CD14-positive monocyte (primary cell): Measurements from ENCODE around the gene PAN3. TPM values are rescaled to one million over a fixed set of nuclear protein-coding genes. Genes with fewer than 3 reads are reported as not detected.
A peak's percentile ranks its signal among the peaks of the same experiment; 100 is the strongest.
"Not testable (repeated sequence)": the region's sequence is repeated elsewhere in the genome, so short reads cannot be mapped to it uniquely, and the experiment has no call there.

Experiments
- DNase-seq, 3 donors: peaks; one replicate each; pipeline ENCODE4 v3.0.0-alpha.2; 2011 to 2022
- H2AFZ ChIP-seq: 2 replicates; pipeline ENCODE4 v1.6.0; 2012; ENCODE audit warnings: mild to moderate bottlenecking, low read depth, low read length, inconsistent platforms; ENCODE audit not compliant: insufficient read depth, poor library complexity, severe bottlenecking
- H3K27ac ChIP-seq, 2 donors: 1 replicate in 1 of 2; 2 replicates in 1 of 2; pipeline ENCODE4 v1.5.1; 2012 to 2013; ENCODE audit warnings: low read length in 2 of 2, control low read depth in 1 of 2, inconsistent platforms in 1 of 2, low read depth in 1 of 2, mild to moderate bottlenecking in 1 of 2
- H3K27me3 ChIP-seq, 2 donors: one replicate each; pipeline versions ENCODE4 v1.6.0 to v1.6.1; 2011 to 2013; ENCODE audit warnings: low read length in 2 of 2; ENCODE audit not compliant: control insufficient read depth in 2 of 2, insufficient read depth in 2 of 2
- H3K36me3 ChIP-seq, 2 donors: replicated peaks in 1 of 2; 1 replicate in 1 of 2; 2 replicates in 1 of 2; pipeline versions ENCODE4 v1.5.1 to v1.6.1; 2012 to 2013; ENCODE audit warnings: low read length in 2 of 2, control low read depth in 1 of 2, inconsistent platforms in 1 of 2, mild to moderate bottlenecking in 1 of 2; ENCODE audit not compliant: insufficient read depth in 2 of 2, control insufficient read depth in 1 of 2
- H3K4me1 ChIP-seq, 2 donors: 1 replicate in 1 of 2; 2 replicates in 1 of 2; pipeline versions ENCODE4 v1.5.1 to v1.6.1; 2012 to 2013; ENCODE audit warnings: low read length in 2 of 2, control low read depth in 1 of 2, inconsistent platforms in 1 of 2, mild to moderate bottlenecking in 1 of 2, moderate library complexity in 1 of 2; ENCODE audit not compliant: insufficient read depth in 2 of 2, control insufficient read depth in 1 of 2
- H3K4me2 ChIP-seq: replicated peaks from 2 replicates; pipeline ENCODE3; 2012; ENCODE audit warnings: low read length, moderate library complexity, mild to moderate bottlenecking; ENCODE audit not compliant: poor library complexity, severe bottlenecking; ENCODE audit errors: extremely low read depth
- H3K4me3 ChIP-seq, 3 experiments: fragments of 200-600 bp in 1 of 3; sonication (generic) in 1 of 3; replicated peaks in 1 of 3; 1 replicate in 2 of 3; 2 replicates in 1 of 3; pipeline ENCODE4 v1.5.1; 2011 to 2013; ENCODE audit warnings: low read length in 3 of 3, mild to moderate bottlenecking in 3 of 3, control low read depth in 2 of 3, low read depth in 2 of 3, inconsistent platforms in 1 of 3, moderate library complexity in 1 of 3
- H3K79me2 ChIP-seq: 2 replicates; pipeline ENCODE4 v1.6.0; 2012; ENCODE audit warnings: mild to moderate bottlenecking, control low read depth, inconsistent platforms, low read length, moderate library complexity; ENCODE audit not compliant: insufficient read depth
- H3K9ac ChIP-seq: 2 replicates; pipeline ENCODE4 v1.6.0; 2017; ENCODE audit warnings: low read length, mild to moderate bottlenecking; ENCODE audit not compliant: insufficient read depth, poor library complexity, severe bottlenecking
- H3K9me3 ChIP-seq, 2 donors: replicated peaks in 1 of 2; 1 replicate in 1 of 2; 2 replicates in 1 of 2; pipeline versions ENCODE4 v1.5.1 to v1.6.1; 2012 to 2013; ENCODE audit warnings: low read length in 2 of 2, control low read depth in 1 of 2; ENCODE audit not compliant: control insufficient read depth in 1 of 2, insufficient read depth in 1 of 2
- H4K20me1 ChIP-seq: 2 replicates; pipeline ENCODE4 v1.6.0; 2012; ENCODE audit warnings: mild to moderate bottlenecking, low read length, control low read depth, moderate library complexity; ENCODE audit not compliant: insufficient read depth
- H3K27ac Mint-ChIP-seq, 7 donors: one replicate each; pipeline ENCODE4 v1.8.0; 2020; ENCODE audit warnings: mild to moderate bottlenecking in 7 of 7, mixed read lengths in 7 of 7, moderate library complexity in 6 of 7, inconsistent platforms in 2 of 7
- H3K27me3 Mint-ChIP-seq, 3 donors: one replicate each; pipeline ENCODE4 v1.8.0; 2021 to 2022; ENCODE audit warnings: low read depth in 3 of 3, mild to moderate bottlenecking in 3 of 3, mixed read lengths in 3 of 3, moderate library complexity in 3 of 3, inconsistent platforms in 1 of 3
- H3K36me3 Mint-ChIP-seq, 2 donors: one replicate each; pipeline ENCODE4 v1.8.0; 2020; ENCODE audit warnings: mixed read lengths in 2 of 2, inconsistent platforms in 1 of 2, mild to moderate bottlenecking in 1 of 2
- H3K4me1 Mint-ChIP-seq: one replicate; pipeline ENCODE4 v1.8.0; 2020; ENCODE audit warnings: mild to moderate bottlenecking, mixed read lengths
- H3K4me3 Mint-ChIP-seq, 2 donors: one replicate each; pipeline ENCODE4 v1.8.0; 2020; ENCODE audit warnings: mild to moderate bottlenecking in 2 of 2, mixed read lengths in 2 of 2, moderate library complexity in 1 of 2
- H3K9me3 Mint-ChIP-seq, 7 donors: one replicate each; pipeline ENCODE4 v1.8.0; 2020 to 2022; ENCODE audit warnings: mixed read lengths in 7 of 7, mild to moderate bottlenecking in 6 of 7, moderate library complexity in 6 of 7, inconsistent platforms in 2 of 7
- whole genome bisulfite sequencing: methylation state at CpG from one replicate; pipeline ENCODE4 v1.1.5; 2013; ENCODE audit warnings: missing lambda C conversion rate; ENCODE audit not compliant: insufficient coverage; 5-methylcytosine and 5-hydroxymethylcytosine counted together
- intact Hi-C, 2 donors: fragments of 100-400 bp; cut with micrococcal nuclease; formaldehyde crosslinking; loops; one replicate each; pipeline versions ENCODE4 v1.15.0 to v1.15.1; 2023
- polyA plus RNA-seq, 3 donors: library from polyadenylated mRNA; depleted of rRNA in 1 of 3; unstranded in 2 of 3; stranded (reverse) in 1 of 3; fragments of 300-500 nt in 2 of 3; fragments of >200 nt in 1 of 3; fragmentation: Illumina TruSeq in 2 of 3; gene quantifications; 1 replicate in 2 of 3; 2 replicates in 1 of 3; pipeline ENCODE4 v1.2.3, GENCODE V29; 2012 to 2021
- TF ChIP-seq, protein P1 (sequence below): fragments of 200-600 bp; IDR thresholded peaks from one replicate; pipeline ENCODE4 v1.8.0; 2022; ENCODE audit warnings: antibody characterized with exemption, mild to moderate bottlenecking

PAN3 gene
- polyA plus RNA-seq, 3 donors: 3.0 to 27.9 (median 3.2) TPM

DNA sequence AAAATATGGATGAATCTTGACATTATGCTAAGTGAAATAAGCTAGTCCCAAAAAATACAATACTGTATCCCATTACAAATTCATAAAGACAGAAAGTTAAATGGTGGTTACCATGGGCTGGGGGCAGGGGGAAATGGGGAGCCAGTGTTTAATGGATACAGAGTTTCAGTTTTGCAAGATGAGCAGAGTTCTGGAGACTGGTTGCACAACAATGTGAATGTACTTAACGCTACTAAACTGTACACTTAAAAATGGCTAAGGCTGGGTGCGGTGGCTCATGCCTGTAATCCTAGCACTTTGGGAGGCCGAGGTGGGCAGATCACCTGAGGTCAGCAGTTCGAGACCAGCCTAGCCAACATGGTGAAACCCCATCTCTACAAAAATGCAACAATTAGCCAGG lies 36.5 kb upstream of the PAN3 start:
- intact Hi-C loops, H3K27me3 ChIP-seq, H2AFZ ChIP-seq, H3K9ac ChIP-seq, H4K20me1 ChIP-seq, H3K9me3 ChIP-seq, H3K36me3 ChIP-seq, H3K36me3 Mint-ChIP-seq, H3K9me3 Mint-ChIP-seq: not testable (repeated sequence)
- peak in 2 of 3 donors; percentile 46 to 59 for DNase-seq
- Histone ChIP-seq H3K4me3 (peak overlapping the region in 1 of 3 experiments; percentile 21), H3K27ac (peak overlapping the region in 1 of 2 donors; percentile 6), H3K79me2 (peaks cover 41% of the 10 kb centered on the region), H3K4me1 (peaks cover 28 to 48% of the 10 kb centered on the region in 2 donors), H3K4me2 (peak overlapping the region; percentile 88)
- WGBS: 0% methylated on average over 3 of the region's 4 CpGs
- H3K27ac Mint-ChIP-seq: peak overlapping the region in 5 of 7 donors; percentile 15 to 74 (median 27)
- peaks cover 41% of the 10 kb centered on the region for H3K4me1 Mint-ChIP-seq
- H3K4me3 Mint-ChIP-seq: peak overlapping the region; percentile 51 to 58
- peaks cover 3 to 11% (median 9%) of the 10 kb centered on the region in 3 donors for H3K27me3 Mint-ChIP-seq

DNA sequence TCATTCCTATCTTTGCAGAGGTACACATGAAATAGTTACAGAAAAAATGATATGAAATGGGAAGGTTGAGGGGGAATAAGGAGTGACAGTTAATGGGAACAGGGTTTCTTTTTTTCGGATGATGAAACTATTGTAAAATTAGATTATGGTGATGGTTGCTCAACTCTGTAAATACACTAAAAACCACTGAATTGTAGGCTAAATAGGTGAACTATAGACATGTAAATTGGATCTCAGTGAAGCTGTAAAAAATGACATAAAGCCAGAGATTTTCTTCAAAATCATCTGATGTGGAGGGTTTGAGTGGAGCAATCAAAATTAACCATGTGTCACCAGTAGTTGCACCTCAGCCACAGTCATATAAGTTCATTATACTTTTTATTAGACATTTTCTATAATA lies 31.4 kb upstream of the PAN3 start:
- peaks cover 28% of the 10 kb centered on the region for H3K4me1 Mint-ChIP-seq
- no peaks in the 10 kb centered on the region for H3K27me3 ChIP-seq
- no peak overlapping the region for H3K27ac ChIP-seq
- peak overlapping the region in 1 of 3 experiments; percentile 17 for H3K4me3 ChIP-seq
- no peaks in the 10 kb centered on the region for H4K20me1 ChIP-seq
- TF ChIP-seq, protein P1, sequence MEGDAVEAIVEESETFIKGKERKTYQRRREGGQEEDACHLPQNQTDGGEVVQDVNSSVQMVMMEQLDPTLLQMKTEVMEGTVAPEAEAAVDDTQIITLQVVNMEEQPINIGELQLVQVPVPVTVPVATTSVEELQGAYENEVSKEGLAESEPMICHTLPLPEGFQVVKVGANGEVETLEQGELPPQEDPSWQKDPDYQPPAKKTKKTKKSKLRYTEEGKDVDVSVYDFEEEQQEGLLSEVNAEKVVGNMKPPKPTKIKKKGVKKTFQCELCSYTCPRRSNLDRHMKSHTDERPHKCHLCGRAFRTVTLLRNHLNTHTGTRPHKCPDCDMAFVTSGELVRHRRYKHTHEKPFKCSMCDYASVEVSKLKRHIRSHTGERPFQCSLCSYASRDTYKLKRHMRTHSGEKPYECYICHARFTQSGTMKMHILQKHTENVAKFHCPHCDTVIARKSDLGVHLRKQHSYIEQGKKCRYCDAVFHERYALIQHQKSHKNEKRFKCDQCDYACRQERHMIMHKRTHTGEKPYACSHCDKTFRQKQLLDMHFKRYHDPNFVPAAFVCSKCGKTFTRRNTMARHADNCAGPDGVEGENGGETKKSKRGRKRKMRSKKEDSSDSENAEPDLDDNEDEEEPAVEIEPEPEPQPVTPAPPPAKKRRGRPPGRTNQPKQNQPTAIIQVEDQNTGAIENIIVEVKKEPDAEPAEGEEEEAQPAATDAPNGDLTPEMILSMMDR: no peak
- H3K4me1 ChIP-seq: peaks cover 25 to 27% of the 10 kb centered on the region in 2 donors
- peak overlapping the region; percentile 38 for H3K4me2 ChIP-seq
- peak overlapping the region in 1 of 2 donors; percentile 43 for H3K4me3 Mint-ChIP-seq
- H3K79me2 ChIP-seq: no peaks in the 10 kb centered on the region
- peaks cover 0 to 3% (median 0%) of the 10 kb centered on the region in 7 donors for H3K9me3 Mint-ChIP-seq
- DNase-seq: peak in 1 of 3 donors; percentile 4
- no peaks in the 10 kb centered on the region for H3K36me3 Mint-ChIP-seq
- no peak overlapping the region for H2AFZ ChIP-seq
- H3K27ac Mint-ChIP-seq: peak overlapping the region in 3 of 7 donors; percentile 3 to 77 (median 62)
- no CpG with 5 or more reads among the region's 1 CpG for WGBS
- H3K36me3 ChIP-seq: no peaks in the 10 kb centered on the region
- no peaks in the 10 kb centered on the region for H3K9me3 ChIP-seq
- intact Hi-C loops: no loop called here
- H3K27me3 Mint-ChIP-seq: peaks cover 0 to 3% (median 0%) of the 10 kb centered on the region in 3 donors
- no peak overlapping the region for H3K9ac ChIP-seq
